Endothelial cell of umbilical vein (primary cell): ENCODE measurements around the gene TSPEAR.

Experiments
- MAX ChIP-seq: IDR thresholded peaks from 2 replicates; pipeline ENCODE4 v1.6.1; 2011; ENCODE audit not compliant: insufficient read depth, insufficient read length
- POLR2A ChIP-seq: IDR thresholded peaks from 2 replicates; pipeline ENCODE4 v1.6.1; 2012; ENCODE audit warnings: low read depth, mild to moderate bottlenecking, control low read depth, low read length
- POLR2AphosphoS5 ChIP-seq: IDR thresholded peaks from 2 replicates; pipeline ENCODE4 v1.6.1; 2012; ENCODE audit warnings: low read depth, mild to moderate bottlenecking, control low read depth, low read length, moderate library complexity; ENCODE audit not compliant: insufficient read depth
- TF ChIP-seq, protein P1 (sequence below), 2 donors: IDR thresholded peaks; 1 replicate in 1 of 2; 2 replicates in 1 of 2; pipeline ENCODE4 v1.5.1; 2011; ENCODE audit warnings: low read length in 2 of 2, mild to moderate bottlenecking in 2 of 2, moderate library complexity in 2 of 2, control low read depth in 1 of 2, inconsistent platforms in 1 of 2, low read depth in 1 of 2; ENCODE audit not compliant: insufficient read depth in 1 of 2; ENCODE audit errors: extremely low read depth in 1 of 2

GRCh38 chr21:44585892-44586291, 125.5 kb downstream of the TSPEAR start:
- no peak for TF ChIP-seq POLR2AphosphoS5
- TF ChIP-seq POLR2A = no peak
- TF ChIP-seq, protein P1, sequence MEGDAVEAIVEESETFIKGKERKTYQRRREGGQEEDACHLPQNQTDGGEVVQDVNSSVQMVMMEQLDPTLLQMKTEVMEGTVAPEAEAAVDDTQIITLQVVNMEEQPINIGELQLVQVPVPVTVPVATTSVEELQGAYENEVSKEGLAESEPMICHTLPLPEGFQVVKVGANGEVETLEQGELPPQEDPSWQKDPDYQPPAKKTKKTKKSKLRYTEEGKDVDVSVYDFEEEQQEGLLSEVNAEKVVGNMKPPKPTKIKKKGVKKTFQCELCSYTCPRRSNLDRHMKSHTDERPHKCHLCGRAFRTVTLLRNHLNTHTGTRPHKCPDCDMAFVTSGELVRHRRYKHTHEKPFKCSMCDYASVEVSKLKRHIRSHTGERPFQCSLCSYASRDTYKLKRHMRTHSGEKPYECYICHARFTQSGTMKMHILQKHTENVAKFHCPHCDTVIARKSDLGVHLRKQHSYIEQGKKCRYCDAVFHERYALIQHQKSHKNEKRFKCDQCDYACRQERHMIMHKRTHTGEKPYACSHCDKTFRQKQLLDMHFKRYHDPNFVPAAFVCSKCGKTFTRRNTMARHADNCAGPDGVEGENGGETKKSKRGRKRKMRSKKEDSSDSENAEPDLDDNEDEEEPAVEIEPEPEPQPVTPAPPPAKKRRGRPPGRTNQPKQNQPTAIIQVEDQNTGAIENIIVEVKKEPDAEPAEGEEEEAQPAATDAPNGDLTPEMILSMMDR (IDR thresholded peaks at IDR 0.05; ENCODE audit: extremely low read depth in 1 of 2, insufficient read depth in 1 of 2, low read depth in 1 of 2, low read length in 2 of 2) = no peak
- TF ChIP-seq MAX = no peak
